ENCODE data around the gene KIF26A.

Gene KIF26A

DNA sequence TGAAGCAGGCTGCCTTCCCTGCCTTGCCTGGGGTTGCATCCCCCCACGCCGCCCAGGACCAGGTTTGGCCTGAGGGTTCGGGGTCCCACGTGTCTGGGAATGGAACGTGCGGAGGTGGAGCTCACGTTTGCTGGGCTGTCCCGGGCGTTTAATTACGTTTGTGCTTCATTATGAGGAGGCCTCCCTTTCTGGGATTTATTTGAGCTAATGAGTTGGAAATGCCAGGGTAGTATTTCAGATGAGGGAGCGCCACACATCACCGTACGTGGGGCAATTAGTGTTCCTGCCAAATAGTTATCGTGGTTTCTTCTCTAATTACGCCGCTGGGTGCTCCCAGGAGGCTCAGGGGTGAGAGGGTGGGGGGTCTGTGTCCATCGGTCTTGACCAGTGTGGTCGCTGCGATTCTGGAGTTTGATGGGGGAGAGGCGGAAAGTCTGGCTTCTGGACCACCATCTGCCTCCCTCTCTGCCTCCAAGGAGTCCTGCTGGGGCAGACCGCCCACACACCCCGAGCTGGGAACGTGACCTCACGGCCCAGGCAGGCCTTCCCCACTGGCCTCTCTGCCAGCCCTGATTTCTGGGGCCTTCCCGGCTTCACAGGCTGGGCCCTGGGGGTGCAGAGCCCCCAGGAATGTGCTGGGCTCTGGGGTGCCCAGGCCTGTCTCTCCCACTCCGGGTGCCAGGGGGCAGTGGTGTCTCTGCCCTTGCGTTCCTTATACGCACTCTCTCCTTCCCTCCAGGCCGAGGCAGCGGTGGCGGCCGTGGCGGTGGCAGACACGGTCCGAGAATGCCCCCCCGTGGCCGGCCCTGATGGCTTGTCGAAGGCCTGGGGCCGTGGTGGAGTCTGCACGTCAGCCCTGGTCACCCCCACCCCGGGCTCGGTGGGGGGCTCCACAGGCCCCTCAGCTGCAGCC lies 18.9 kb downstream of the KIF26A start:
- no peak for DNase-seq (ENCODE audit: low read depth)

DNA sequence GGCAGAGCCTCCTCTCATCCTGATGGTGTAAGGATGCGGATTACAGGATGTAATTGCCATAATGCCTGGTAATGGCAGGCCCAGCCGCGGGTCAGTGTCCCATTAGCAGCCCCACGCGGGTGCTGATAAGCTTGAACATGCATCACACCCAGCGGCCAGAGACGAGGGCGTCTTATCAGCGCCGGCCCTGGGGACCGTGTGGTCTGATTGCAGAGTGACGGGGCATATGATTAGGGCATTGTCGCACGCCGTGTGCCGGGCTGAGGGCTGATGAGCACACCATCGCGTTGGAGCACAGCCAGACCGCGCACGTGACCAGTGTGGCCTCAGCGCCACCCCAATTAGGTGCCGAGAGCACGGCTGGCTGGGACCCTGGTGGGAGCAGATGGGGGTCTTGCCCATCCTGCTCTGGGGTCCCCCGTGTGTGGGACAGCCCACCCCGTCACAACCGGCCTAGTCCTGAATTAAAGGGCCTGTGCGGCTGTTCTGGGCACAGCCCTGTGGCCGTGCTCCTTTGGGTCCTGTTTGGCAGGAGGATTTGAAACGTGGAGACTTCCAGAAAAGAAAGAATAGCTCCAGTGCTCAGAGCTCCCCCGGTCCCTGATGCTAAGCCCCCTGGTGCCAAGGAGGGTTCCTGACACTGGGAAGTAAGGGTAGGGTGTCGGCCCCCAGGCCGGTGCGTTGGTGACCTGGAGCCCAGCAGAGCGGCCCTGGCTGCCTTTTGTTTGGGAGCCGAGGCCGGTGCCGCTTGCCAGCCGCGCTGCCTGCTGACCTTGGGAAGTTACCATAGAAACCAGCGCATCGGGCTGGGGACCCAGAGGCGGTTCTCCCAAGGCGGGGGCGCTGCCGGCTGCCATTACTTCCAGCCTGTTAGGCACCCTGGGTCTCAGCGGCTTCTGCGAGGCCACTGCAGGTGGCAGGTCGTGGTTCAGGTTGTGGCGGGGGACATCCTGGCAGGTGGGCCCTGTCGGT lies 20.7 kb downstream of the KIF26A start:
- no peak for DNase-seq (ENCODE audit: low read depth)

- DNase-seq (ENCODE audit: low read depth): no peak
Observed at GRCh38 chr14:104159990-104160389, 21.6 kb downstream of the KIF26A start.

GRCh38 chr14:104161602-104162367 lies 23.4 kb downstream of the KIF26A start:
- no peak for DNase-seq (ENCODE audit: low read depth)

- DNase-seq (ENCODE audit: low read depth): no peak
Observed at GRCh38 chr14:104162495-104162894, 24.1 kb downstream of the KIF26A start.

DNA sequence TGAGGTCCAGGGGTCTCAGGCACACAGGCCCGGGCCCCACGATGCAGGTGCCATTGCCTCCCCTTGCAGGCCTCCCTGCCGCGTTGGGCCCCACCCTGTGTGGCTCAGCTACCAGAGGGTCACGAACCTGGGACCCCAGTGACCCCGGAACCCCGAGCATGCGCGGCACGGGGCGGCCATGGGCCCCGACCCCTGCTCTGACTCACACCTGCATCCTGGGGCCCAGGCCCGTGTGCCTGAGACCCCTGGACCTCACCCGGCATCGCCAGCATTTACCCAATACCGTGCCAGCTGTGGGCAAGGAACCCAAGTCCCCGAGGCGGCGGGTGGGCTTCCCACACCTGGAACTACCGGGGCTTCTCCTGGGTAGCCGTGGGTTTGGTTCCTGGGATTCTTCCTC lies 25.2 kb downstream of the KIF26A start:
- DNase-seq (ENCODE audit: low read depth): no peak

DNA sequence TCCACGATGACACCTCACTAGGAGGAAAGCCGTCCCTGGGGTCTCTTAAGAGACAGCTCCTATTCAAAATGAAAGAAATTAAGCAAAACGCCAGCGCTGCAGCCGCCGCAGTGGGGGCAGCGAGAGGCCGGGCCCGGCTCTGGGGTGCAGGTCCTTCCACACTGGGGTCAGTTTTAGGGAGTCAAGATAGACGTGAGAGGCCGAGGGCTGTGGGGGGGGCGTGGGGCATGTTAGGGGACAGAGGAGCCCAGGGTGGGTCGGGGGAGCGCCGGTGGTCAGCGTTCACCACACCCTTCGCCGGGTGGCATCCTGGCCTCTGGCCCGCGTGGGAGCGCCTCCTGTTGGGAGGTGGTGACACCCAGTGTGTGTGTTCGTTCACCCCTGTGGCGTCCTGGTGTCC lies 25.7 kb downstream of the KIF26A start:
- no peak for DNase-seq (ENCODE audit: low read depth)

- DNase-seq (ENCODE audit: low read depth): no peak
Observed at GRCh38 chr14:104164512-104164911, 26.1 kb downstream of the KIF26A start.

GRCh38 chr14:104166698-104167097 lies 28.3 kb downstream of the KIF26A start:
- DNase-seq (ENCODE audit: low read depth): no peak

DNA sequence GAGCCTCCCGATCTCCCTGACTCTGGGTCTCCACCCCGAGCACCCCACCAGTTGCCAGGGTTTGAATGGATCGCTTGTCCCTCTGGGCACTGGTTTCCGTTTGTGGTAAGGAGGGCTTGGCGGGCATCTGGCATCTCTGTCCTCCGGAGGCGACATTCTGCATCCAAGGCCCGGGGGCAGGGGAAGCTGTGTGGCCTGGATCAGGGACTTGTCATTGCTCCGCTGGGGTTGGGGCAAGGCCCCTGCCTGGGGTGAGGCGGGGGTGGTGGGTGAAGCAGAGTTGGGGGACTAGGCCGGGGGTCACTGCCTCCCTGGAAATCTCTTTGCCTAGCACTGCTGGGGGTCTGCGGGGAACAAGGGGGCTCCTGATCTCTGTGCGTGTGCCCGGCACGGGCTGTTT lies 30.2 kb downstream of the KIF26A start:
- DNase-seq (ENCODE audit: low read depth): no peak

- no peak for DNase-seq (ENCODE audit: low read depth)
Observed at GRCh38 chr14:104169005-104169698, 30.8 kb downstream of the KIF26A start.

- no peak for DNase-seq (ENCODE audit: low read depth)
Observed at GRCh38 chr14:104169699-104170479, 31.5 kb downstream of the KIF26A start.

- DNase-seq (ENCODE audit: low read depth): no peak
Observed at GRCh38 chr14:104171029-104171697, 32.8 kb downstream of the KIF26A start.

DNA sequence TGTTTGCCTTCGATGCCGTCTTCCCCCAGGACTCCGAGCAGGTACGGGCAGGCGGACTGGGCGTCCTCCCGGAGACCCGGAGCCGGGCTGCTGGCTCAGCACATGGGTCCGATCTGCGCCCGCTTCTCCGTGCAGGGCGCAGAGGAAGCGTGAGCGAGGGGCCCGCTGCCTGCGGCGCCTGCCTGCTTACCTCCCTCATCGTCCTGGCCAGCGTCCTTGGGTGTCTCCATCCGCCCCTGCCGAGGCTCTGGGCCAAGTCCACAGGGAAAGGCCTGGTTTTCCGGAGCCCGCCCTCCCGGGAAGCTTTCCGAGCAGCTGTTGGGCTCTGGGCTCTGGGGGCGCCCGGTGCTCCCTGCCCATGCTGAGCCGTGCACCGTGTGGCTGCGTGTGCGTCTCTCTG lies 33.5 kb downstream of the KIF26A start:
- DNase-seq (ENCODE audit: low read depth): no peak

GRCh38 chr14:104172349-104172748 lies 34.0 kb downstream of the KIF26A start:
- no peak for DNase-seq (ENCODE audit: low read depth)

GRCh38 chr14:104172880-104173279 lies 34.5 kb downstream of the KIF26A start:
- no peak for DNase-seq (ENCODE audit: low read depth)

DNA sequence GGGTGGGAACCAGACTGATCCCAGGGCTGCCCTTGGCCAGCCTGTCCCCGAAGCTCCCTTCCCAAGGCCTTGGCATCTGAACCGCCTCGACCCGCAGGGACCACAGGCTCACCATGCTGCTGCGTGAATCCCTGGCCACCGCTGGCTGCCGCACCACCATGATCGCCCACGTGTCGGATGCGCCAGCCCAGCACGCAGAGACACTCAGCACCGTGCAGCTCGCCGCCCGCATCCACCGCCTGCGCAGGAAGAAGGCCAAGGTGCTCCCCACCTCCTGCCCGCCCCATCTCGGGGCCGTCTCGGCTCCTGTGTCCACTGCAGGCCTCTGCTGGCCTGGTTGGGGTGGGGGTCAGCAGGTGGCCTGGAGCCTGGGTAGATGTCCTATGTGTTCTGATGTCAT lies 35.7 kb downstream of the KIF26A start:
- DNase-seq (ENCODE audit: low read depth): no peak

GRCh38 chr14:104175041-104175440 lies 36.7 kb downstream of the KIF26A start:
- no peak for DNase-seq (ENCODE audit: low read depth)

DNA sequence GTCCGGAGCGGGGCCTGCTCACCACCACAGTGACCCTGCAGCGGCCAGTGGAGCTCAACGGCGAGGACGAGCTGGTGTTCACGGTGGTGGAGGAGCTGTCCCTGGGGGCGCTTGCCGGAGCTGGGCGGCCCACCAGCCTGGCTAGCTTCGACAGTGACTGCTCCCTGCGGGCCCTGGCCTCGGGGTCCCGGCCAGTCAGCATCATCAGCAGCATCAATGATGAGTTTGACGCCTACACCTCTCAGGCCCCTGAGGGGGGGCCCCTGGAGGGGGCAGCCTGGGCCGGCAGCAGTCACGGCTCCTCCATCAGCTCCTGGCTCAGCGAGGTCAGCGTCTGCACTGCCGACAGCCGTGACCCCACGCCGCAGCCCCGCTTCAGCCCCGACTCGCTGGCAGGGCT lies 37.4 kb downstream of the KIF26A start:
- DNase-seq (ENCODE audit: low read depth): no peak

DNA sequence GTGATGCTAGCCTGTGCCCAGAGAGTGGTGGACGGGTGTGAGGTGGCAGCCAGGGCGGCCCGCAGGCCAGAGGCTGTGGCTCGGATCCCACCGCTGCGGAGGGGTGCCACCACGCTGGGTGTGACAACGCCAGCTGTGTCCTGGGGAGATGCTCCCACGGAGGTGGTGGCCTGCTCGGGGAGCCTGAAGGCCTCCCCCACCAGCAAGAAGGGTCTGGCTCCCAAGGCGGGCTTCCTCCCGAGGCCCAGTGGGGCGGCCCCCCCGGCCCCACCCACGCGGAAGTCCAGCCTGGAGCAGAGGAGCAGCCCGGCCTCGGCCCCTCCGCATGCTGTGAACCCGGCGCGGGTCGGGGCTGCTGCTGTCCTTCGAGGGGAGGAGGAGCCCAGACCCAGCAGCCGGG lies 38.2 kb downstream of the KIF26A start:
- no peak for DNase-seq (ENCODE audit: low read depth)

Data from stimulated activated CD8-positive, alpha-beta memory T cell treated with anti-CD3 and anti-CD28 coated beads, Interleukin-12 subunit alpha, Interleukin-12 subunit beta, amount 100 ng/mL, for 1 hour (primary cell).